ENCODE data around the gene TATDN2. TPM values are rescaled to one million over a fixed set of nuclear protein-coding genes. Genes with fewer than 3 reads are reported as not detected.

Gene TATDN2
- polyA plus RNA-seq, 2 of the 4 experiments (the other 2 are of a cell fraction) = 22.4 to 34.9 TPM

- CTCF ChIA-PET = interaction anchor here (1.1 to 2.9 kb wide), 4 partner anchors 25 to 450 kb away, joined by 3 to 8 read pairs (median 4); no protein-coding TSS in a partner anchor
- FAIRE-seq = no peak
Measured at GRCh38 chr3:10289077-10289476, 40.8 kb downstream of the TATDN2 start.

GRCh38 chr3:10289787-10290355 is 41.6 kb downstream of the TATDN2 start:
- ChIA-PET CTCF (interaction anchor here (0.9 to 4.2 kb wide), 7 partner anchors 9 to 449 kb away, joined by 3 to 16 read pairs (median 3); no protein-coding TSS in a partner anchor), POLR2A (interaction anchor here (1.0 to 1.3 kb wide), 2 partner anchors 26 to 343 kb away, joined by 3 read pairs; no protein-coding TSS in a partner anchor)
- H3K4me3 ChIP-seq = no peak overlapping the region
- no peak overlapping the region for H3K4me2 ChIP-seq
- no peaks in the 10 kb centered on the region for H3K4me1 ChIP-seq
- no peak overlapping the region for H3K27ac ChIP-seq
- FAIRE-seq (no peak), DNase-seq (ENCODE audit: low read depth in 1 of 2, low spot score in 1 of 2) (no peak), ATAC-seq (no peak)
- TF ChIP-seq EHF (CRISPR knock-in tag; IDR thresholded peaks at IDR 0.05) (no peak), SMC3 (IDR thresholded peaks at IDR 0.05) (no peak), RCOR1 (IDR thresholded peaks at IDR 0.05; ENCODE audit: low read depth, low read length) (no peak), BHLHE40 (IDR thresholded peaks at IDR 0.05; ENCODE audit: low read depth, low read length) (no peak), ATOH8 (CRISPR knock-in tag; IDR thresholded peaks at IDR 0.05; ENCODE audit: low read depth) (no peak), HMGXB4 (CRISPR knock-in tag; IDR thresholded peaks at IDR 0.05; ENCODE audit: borderline replicate concordance) (no peak), ZFP36 (IDR thresholded peaks at IDR 0.05; ENCODE audit: borderline replicate concordance, partially characterized antibody) (no peak), HDAC2 (IDR thresholded peaks at IDR 0.05) (no peak), ZC3H11A (IDR thresholded peaks at IDR 0.05) (no peak), E2F6 (IDR thresholded peaks at IDR 0.05; ENCODE audit: borderline replicate concordance, low read depth) (no peak), RAD21 (conservative IDR thresholded peaks at IDR 0.05 in 1 of 2, IDR thresholded peaks at IDR 0.05 in 1 of 2) (no peak), CEBPB (IDR thresholded peaks at IDR 0.05) (no peak), CBX8 (IDR thresholded peaks at IDR 0.05) (no peak)
- 100% methylated on average over 5 of the region's 9 CpGs for WGBS (ENCODE audit: missing lambda C conversion rate)
- no peaks in the 10 kb centered on the region for H3K9me3 ChIP-seq

More at GRCh38 chr3:10289077-10289476, 40.8 kb downstream of the TATDN2 start:
- H3K9me3 ChIP-seq = no peaks in the 10 kb centered on the region
- DNase-seq (ENCODE audit: low read depth in 1 of 2, low spot score in 1 of 2) (no peak), ATAC-seq (no peak)
- WGBS (ENCODE audit: missing lambda C conversion rate) = 87% methylated on average over 9 of the region's 9 CpGs
- no peak overlapping the region for H3K27ac ChIP-seq
- POLR2A ChIA-PET = interaction anchor here (0.6 kb wide), 1 partner anchor 317 kb away, joined by 11 read pairs; no protein-coding TSS in a partner anchor
- H3K4me3 ChIP-seq = no peak overlapping the region
- TF ChIP-seq MAZ (IDR thresholded peaks at IDR 0.05; ENCODE audit: borderline replicate concordance, low read depth, low read length) (no peak), GATA3 (IDR thresholded peaks at IDR 0.05; ENCODE audit: borderline replicate concordance) (no peak), CBX8 (IDR thresholded peaks at IDR 0.05) (no peak), FOSB (CRISPR knock-in tag; IDR thresholded peaks at IDR 0.05) (no peak), CHD4 (IDR thresholded peaks at IDR 0.05; ENCODE audit: borderline replicate concordance) (no peak), ZFP36 (IDR thresholded peaks at IDR 0.05; ENCODE audit: borderline replicate concordance, partially characterized antibody) (no peak), MAFK (IDR thresholded peaks at IDR 0.05; ENCODE audit: partially characterized antibody) (no peak), TP53 (CRISPR knock-in tag; IDR thresholded peaks at IDR 0.05) (no peak), RARB (CRISPR knock-in tag; IDR thresholded peaks at IDR 0.05) (no peak), BCL3 (IDR thresholded peaks at IDR 0.05) (no peak), HDAC2 (IDR thresholded peaks at IDR 0.05) (no peak), HOXA7 (CRISPR knock-in tag; IDR thresholded peaks at IDR 0.05) (no peak)
- H3K4me2 ChIP-seq = no peak overlapping the region
- no peaks in the 10 kb centered on the region for H3K4me1 ChIP-seq
